Jurkat, Clone E6-1 (cell line): ENCODE measurements around the gene ZSCAN20. TPM values are rescaled to one million over a fixed set of nuclear protein-coding genes. Genes with fewer than 3 reads are reported as not detected.
A peak's percentile ranks its signal among the peaks of the same experiment; 100 is the strongest.

Experiments
- DNase-seq: peaks from one replicate; pipeline ENCODE4 v3.0.0-alpha.2; 2011; ENCODE audit warnings: low read depth, low spot score
- H3K4me3 ChIP-seq: 2 replicates; pipeline ENCODE4 v1.5.1; 2011; ENCODE audit warnings: mild to moderate bottlenecking, low read length, control low read depth, moderate library complexity
- polyA plus RNA-seq: library from polyadenylated mRNA; unstranded; fragments of >200 nt; gene quantifications from one replicate; pipeline ENCODE4 v1.2.1, GENCODE V29; 2012; ENCODE audit warnings: missing spikeins; ENCODE audit not compliant: insufficient read length, insufficient read depth

The ZSCAN20 gene
- 2.7 TPM for polyA plus RNA-seq

DNA sequence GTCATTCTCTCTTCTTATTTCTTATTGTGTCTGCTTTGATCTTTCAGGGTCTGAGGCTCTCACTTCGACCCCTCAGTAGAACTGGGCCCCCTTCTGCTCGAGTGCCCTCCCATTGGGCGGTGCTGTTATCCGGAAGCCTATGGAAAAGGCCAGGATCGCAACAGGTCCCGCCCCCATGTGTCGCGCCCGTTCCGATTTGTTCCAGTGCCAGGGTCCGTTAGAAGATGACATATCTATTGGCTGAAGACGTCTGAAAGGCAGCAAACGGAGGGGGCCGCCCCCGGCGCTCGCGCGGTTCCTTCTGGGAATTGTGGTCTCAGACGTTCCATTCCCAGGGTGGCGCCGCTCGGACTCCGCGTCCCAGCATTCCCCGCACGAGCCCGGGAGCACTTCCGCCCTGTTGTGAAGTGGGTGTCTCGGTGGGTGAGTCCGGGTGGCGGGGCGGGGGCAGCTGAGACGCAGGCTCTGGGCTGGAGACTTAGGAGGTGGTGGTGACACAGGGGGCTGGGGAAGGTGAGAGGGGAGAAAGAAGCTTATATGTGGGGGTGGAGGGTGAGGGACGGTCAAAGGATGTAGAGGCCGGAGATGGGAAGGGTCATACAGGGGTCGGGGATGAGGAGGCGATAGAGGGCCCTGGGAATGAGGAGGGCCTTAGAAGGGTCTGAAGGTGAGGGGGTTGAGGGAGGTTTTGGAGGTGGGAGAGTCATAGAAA is at the start of gene ZSCAN20:
Gene ZSCAN20 (plus strand): TSS at position 377 of the 712 bp plus-strand sequence. CDS start 6,644 bp downstream, outside the sequence.
- peak within 1 kb of the TSS; percentile 68 for H3K4me3 ChIP-seq
- peak; percentile 95 for DNase-seq

GRCh38 chr1:33424205-33424604 is 48.2 kb upstream of the ZSCAN20 start:
- H3K4me3 ChIP-seq: no peak overlapping the region
- no peak for DNase-seq

DNA sequence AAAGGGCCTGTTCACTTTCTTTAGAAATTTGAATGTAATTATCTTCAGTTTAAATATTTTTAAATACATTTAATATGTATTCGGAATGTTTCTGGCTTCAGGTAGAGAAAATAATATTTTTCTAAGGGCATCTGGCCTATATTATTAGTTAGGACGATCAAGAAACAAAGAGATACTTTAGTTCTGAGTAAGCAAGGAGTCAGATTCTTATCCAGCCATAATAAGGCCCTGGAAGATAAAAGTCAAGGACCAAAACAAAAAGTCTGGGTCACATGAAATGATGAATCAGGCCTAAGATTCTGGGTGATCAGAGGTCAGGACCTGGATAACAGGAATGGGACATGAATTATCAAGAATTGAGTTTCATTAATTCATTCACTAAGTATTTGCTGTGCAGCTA is 47.8 kb upstream of the ZSCAN20 start:
- no peak overlapping the region for H3K4me3 ChIP-seq
- no peak for DNase-seq

GRCh38 chr1:33425900-33426299 is 46.5 kb upstream of the ZSCAN20 start:
- no peak for DNase-seq

DNA sequence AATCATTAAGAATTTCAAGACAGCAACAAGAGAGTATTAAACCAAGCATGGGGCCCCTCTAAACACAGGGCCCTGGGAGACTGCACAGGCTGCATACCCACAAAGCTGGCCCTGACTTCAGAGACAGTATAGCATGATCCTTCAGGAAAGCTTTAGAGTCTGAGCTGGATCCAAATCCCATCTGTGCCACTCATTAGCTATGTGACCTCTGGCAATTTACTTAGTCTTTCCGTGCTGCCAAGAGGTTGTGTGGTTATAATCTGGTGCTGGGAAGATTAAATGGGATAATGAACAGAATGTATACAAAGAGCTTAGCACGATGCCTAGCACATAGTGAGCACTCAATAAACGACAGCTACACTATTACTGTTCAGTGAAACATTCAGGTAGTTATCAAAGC is 45.5 kb upstream of the ZSCAN20 start:
- H3K4me3 ChIP-seq: no peak overlapping the region
- DNase-seq: no peak

More at GRCh38 chr1:33425900-33426299, 46.5 kb upstream of the ZSCAN20 start:
- no peak overlapping the region for H3K4me3 ChIP-seq

DNA sequence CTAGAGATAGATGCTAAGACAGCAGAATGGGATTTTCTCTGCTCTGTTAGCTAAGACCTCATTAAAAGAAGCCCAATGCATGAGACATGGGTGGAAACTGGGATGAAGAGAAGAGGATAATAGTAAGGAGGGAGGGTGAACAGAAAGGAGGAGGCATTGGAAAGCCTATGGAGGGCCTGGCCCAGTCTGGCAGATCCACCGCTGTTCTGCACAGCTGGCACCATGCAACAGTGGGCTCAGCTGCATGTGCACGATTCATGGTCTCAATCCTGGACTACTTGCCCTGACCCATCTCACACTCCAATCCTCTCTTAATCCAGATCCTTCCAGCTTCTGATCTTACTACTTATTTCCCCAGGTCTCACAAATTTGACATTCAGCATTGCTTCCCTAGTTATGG is 43.8 kb upstream of the ZSCAN20 start:
- H3K4me3 ChIP-seq: no peak overlapping the region
- no peak for DNase-seq

DNA sequence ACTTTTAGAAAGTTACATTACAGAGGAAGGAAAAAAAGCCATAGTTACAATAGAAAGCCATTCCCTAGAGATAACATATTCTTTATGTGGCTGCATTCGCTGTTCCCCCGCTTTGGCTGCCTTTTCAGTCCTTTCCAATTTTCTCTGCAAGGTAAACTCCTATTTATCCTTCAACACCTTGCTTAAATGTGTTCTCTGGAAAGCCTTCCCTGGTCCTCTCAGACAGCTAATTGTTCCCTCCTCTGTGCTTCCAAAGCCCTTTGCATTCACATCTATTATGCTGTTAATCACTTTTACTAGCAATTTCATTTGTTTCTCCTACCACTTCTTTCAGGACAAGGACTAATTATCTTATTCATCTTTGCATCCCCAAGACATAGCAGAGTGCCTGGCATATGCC is 43.1 kb upstream of the ZSCAN20 start:
- DNase-seq: no peak
- no peak overlapping the region for H3K4me3 ChIP-seq

DNA sequence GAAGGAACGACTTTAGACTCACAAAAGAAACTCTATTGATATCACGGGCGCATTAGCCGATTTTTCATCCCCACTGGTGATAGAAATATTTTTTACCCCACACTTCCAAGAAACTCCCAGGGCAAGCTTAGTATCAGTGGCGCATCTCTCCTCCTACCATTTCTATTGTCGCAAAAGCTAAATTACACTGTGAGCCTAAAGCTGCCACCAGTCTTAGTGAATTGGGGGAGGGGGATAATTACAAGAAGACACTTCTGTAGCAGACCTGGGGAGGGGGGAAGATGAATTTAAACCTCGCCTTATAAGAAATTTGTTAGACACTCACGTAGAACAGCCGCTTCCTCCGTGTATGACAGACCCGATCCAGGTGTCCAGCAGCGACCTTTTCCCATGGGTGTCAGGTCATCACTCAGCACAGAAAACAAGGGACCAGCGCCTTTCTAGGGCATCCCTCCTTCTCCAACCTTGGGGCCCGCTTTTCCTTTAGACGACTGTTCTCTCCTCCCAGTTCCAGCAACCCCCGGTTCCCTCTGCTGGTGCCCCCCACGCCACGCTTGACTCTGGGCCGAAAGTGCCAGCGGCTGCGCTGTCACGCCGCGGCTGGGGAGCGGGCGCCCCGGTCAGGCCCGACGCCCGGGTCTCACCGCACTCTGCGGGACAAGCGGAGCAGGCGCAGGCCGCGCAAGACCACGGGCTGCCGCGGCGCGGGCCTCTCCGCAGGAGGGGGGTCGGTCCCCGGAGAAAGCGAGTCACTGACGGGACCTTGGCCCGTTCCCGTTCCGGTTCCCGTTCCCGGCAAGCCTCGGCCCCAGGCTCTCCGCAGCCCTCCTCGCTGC is 42.4 kb upstream of the ZSCAN20 start:
- no peak for DNase-seq
- peak overlapping the region; percentile 25 for H3K4me3 ChIP-seq

DNA sequence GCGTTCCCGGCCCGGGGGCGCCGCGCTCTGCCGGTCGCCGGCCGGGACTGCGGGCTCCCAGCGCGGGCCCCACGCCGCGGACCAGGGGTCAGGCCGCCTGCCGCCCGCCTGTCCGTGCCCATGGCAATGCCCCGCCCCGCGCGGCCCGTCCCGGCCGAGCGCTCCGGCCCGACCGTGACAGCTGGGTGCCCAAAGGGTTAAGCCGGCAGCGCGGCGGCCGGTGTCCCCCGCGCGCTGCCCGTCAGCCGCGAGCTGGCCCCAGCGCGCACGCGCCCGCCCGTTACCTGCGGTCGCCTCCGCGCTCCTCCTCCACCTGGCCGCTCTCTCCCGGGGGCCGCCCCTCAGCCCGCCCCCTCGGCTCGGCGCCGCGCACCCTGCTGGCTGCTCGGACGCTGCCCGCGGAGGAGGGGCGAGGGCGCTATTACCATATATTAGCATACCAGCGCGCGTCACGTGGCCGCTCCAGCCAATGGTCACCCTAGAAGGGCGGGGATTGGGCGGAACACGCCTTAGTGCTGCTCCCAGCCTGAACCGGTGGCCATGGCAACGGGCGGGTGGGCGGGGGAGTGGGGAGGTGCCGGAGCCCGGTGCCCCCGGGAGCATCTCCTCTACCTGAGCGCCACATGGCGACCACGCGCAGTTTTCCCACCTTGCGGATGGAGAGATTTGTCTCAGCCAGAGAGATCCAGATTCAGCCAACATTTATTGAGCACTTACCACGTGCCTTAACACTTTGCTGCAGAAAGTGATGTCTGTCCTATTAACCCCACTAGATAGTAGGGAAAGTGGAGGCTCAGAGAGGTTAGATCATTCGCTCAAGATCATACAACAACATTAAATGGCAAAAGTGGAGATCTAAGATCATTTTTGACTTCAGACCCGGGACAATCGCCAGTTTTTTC is 41.5 kb upstream of the ZSCAN20 start, which contains the start of gene PHC2:
Gene PHC2 (minus strand): TSS at position 404 of the 902 bp plus-strand sequence. CDS start 55,556 bp downstream, outside the sequence.
- DNase-seq: peak; percentile 84

DNA sequence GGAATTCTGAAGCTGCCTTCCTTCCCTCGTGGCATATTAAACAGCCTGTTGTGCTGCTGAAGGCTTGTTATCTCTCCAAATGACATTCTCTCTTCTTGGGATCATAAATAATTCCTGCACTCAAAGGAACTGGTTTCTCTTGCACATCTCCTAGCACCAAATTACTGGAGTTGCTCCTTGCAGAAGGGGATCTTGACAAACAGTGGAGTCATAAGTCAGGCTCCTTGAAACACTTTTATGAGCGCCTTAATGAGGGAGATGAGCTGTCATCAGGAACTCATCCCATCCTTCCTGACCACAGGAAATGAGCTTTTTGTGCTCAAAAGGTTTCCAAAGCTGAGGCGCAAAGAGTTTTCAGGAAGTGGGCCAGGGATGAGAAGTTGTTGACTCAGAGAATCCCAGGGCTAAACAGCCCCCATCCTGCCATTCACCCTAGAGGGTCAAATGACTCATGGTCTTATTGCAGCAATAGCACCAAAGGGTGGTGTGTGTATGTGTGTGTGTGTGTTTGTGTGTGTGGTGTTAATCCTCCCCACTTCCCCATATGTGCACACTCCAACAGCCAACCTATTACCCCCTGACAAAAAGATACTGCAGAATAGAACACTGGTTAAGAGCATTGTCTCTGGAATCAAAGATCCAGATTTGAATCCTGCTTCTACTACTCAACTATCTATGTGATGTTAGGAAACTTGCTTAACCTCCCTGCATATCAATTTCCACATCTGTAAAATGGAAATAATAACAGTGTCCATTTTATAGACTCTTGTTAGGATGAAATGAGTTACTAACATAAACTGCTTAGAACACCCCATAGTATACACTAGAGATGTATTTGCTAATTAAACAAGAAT is 38.7 kb upstream of the ZSCAN20 start:
- H3K4me3 ChIP-seq: no peak overlapping the region
- DNase-seq: no peak

More for the DNA sequence above, 41.5 kb upstream of the ZSCAN20 start, which contains the start of gene PHC2:
- H3K4me3 ChIP-seq: peak within 1 kb of the TSS; percentile 25

DNA sequence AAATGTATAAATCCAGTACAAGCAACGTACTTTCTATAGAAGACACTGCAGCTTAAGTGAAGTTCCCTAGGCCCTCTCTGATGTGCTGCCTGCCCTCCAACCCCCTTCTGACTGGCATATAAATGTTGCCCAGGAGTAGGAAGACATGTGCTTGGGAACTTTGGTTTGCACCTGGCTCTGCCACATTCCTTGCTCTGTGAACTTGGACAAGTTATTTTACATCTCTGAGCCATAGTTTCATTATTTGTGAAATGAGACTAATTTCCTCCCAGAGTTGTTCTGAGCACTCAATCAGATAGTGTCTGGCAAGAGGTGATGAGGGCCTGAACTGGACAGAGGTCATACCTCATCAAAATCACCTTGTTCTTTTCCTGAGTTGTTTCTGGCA is 38.1 kb upstream of the ZSCAN20 start:
- no peak overlapping the region for H3K4me3 ChIP-seq
- no peak for DNase-seq

- no peak for DNase-seq
- H3K4me3 ChIP-seq: no peak overlapping the region
These were observed 37.2 kb upstream of the ZSCAN20 start for GRCh38 chr1:33435096-33435820.

- DNase-seq: no peak
- H3K4me3 ChIP-seq: no peak overlapping the region
These were observed 35.7 kb upstream of the ZSCAN20 start for GRCh38 chr1:33436557-33437285.

DNA sequence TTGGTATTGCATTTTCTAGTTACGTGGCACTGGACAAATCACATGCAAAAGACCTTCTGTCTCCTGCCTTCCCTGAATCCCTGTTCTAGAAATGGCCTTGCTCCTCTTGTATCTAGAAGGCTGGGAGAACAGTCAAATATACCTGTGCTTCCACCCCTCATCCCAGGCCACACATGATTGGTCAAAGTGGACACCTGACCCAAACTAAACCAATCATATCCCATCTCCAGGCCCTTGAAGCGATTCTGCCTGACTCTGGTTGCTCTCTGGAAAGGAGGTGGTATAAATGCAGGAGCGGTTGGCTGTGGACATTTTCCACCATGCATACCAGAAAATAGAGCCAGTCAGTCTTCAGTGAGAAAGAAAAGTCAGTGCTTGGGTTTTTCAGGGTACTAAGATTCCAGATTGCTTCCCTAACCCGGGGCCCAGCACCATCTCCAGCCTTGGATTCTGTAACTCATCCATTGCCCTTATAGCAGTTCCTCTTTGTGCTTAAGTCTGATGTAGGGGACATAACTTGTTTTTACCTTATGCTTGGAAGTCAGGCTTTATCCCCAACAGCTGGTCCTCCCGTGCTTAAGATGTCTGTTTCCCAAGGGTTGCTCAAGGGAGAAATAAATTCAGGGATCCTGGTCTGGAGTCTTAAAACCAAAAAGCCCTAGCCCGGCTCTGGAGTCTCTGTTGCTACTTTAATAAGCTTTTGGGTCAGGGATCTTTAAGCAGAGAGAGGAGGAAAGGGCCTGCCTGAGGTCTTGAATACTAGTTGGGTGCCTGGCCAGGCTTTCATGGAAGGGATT is 33.9 kb upstream of the ZSCAN20 start:
- no peak overlapping the region for H3K4me3 ChIP-seq
- DNase-seq: no peak

DNA sequence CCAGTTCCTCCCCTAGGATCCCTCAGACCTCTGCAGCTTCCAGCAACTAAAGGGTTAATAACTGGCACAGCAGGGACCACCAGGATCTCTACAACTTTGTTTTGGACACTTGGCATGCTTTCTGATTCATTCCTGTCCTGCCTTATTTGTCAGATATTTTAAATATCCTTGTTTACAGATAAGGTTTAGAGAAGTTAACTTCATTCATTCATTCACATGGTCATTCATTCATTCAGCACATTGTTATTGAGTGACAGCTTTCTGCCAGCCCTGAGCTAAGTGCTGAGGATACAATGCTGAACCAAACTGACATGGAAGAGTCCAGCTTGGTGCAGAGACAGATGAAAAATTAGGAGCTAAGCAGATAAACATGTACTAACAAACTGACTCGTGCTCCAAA is 32.8 kb upstream of the ZSCAN20 start:
- H3K4me3 ChIP-seq: no peak overlapping the region
- no peak for DNase-seq

DNA sequence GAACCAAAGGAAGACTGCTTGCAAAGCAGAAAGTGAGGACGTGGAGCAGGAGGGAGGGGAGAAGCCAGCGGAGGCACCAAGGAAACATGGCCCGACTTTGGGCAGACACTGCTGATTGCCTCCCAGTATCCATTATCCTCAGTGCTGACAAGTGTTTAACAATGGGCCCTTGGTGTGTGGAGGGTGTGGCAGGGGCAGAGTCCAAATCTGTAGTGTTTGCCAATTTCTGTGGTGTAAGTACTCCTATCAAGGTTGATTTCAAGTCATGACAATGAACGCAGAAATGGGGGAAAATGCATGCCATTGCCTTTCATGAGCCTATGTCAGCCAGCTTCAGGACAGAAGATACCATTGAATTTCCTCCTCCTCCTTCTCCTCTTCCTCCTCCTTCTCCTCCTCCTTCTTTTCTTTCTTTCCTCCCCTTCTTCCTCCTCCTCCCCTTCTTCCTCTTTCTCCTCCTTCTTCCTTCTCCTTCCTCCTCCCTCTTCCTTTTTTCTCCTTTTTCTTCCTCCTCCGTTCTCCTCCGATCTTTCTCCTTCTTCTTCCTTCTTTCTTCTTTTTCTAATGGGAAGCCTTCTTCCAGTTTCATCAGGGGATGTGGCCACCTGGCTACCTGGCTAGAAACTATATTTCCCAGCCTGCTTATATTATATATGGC is 31.2 kb upstream of the ZSCAN20 start:
- no peak overlapping the region for H3K4me3 ChIP-seq
- DNase-seq: no peak
